ENCODE measurements around the gene ANGPT4.

The ANGPT4 gene

GRCh38 chr20:845941-846893, 69.9 kb downstream of the ANGPT4 start:
- peak in 2 of 58 donors; percentile 2 to 4 for DNase-seq

GRCh38 chr20:845226-845868, 70.8 kb downstream of the ANGPT4 start:
- DNase-seq, result peak in 1 of 58 donors; percentile 4

- DNase-seq, result peak in 55 of 58 donors; percentile 16 to 91 (median 69)
These were observed 71.5 kb downstream of the ANGPT4 start for GRCh38 chr20:844473-845225.

GRCh38 chr20:843912-844311, 72.2 kb downstream of the ANGPT4 start:
- no peak for DNase-seq

GRCh38 chr20:842547-842940, 73.6 kb downstream of the ANGPT4 start:
- DNase-seq, result no peak

GRCh38 chr20:841568-842546, 74.3 kb downstream of the ANGPT4 start:
- DNase-seq, result no peak

- no peak for DNase-seq
These were observed 75.1 kb downstream of the ANGPT4 start for GRCh38 chr20:840858-841567.

- no peak for DNase-seq
These were observed 75.7 kb downstream of the ANGPT4 start for GRCh38 chr20:840503-840857.

GRCh38 chr20:839626-840025, 76.5 kb downstream of the ANGPT4 start:
- no peak for DNase-seq

- no peak for DNase-seq
These were observed 77.1 kb downstream of the ANGPT4 start for GRCh38 chr20:839015-839414.

GRCh38 chr20:836190-836589, 79.9 kb downstream of the ANGPT4 start:
- DNase-seq, result no peak

GRCh38 chr20:835608-836045, 80.5 kb downstream of the ANGPT4 start:
- peak in 1 of 58 donors; percentile 28 for DNase-seq

GRCh38 chr20:834151-834746, 81.9 kb downstream of the ANGPT4 start:
- peak in 2 of 58 donors; percentile 16 to 33 for DNase-seq

GRCh38 chr20:833450-834150, 82.5 kb downstream of the ANGPT4 start, which contains the start of gene FAM110A:
TSS of gene FAM110A (plus strand) at chr20:833715. CDS start at chr20:844805, 11,090 bp downstream.
- peak; percentile 31 to 95 (median 86) for DNase-seq

GRCh38 chr20:833121-833449, 83.0 kb downstream of the ANGPT4 start:
- no peak for DNase-seq

GRCh38 chr20:831956-832355, 84.2 kb downstream of the ANGPT4 start:
- no peak for DNase-seq

GRCh38 chr20:831251-831650, 84.9 kb downstream of the ANGPT4 start:
- DNase-seq, result no peak

GRCh38 chr20:830011-830521, 86.1 kb downstream of the ANGPT4 start:
- no peak for DNase-seq

GRCh38 chr20:829551-829950, 86.6 kb downstream of the ANGPT4 start:
- DNase-seq, result no peak

Measured in anterior cingulate cortex (tissue), 58 donors.